ENCODE data around the gene SDHC.
"Not testable (repeated sequence)": the region's sequence is repeated elsewhere in the genome, so short reads cannot be mapped to it uniquely, and the experiment has no call there.

The SDHC gene

GRCh38 chr1:161388639-161389038 lies 74.5 kb downstream of the SDHC start:
- DNase-seq: no peak

GRCh38 chr1:161389158-161389557 lies 75.0 kb downstream of the SDHC start:
- not testable (repeated sequence) for DNase-seq

GRCh38 chr1:161389691-161390558 lies 75.7 kb downstream of the SDHC start:
- peak; percentile 97 for DNase-seq

GRCh38 chr1:161390559-161390858 lies 76.3 kb downstream of the SDHC start:
- no peak for DNase-seq

GRCh38 chr1:161391136-161391535 lies 77.0 kb downstream of the SDHC start:
- not testable (repeated sequence) for DNase-seq

- DNase-seq: no peak
These were observed 77.4 kb downstream of the SDHC start for GRCh38 chr1:161391611-161392010.

- DNase-seq: no peak
These were observed 79.0 kb downstream of the SDHC start for GRCh38 chr1:161393151-161393550.

- not testable (repeated sequence) for DNase-seq
These were observed 82.9 kb downstream of the SDHC start for GRCh38 chr1:161397038-161397437.

GRCh38 chr1:161398900-161399256 lies 84.7 kb downstream of the SDHC start:
- no peak for DNase-seq

GRCh38 chr1:161399257-161399998 lies 85.2 kb downstream of the SDHC start:
- DNase-seq: peak; percentile 98

GRCh38 chr1:161402446-161402845 lies 88.3 kb downstream of the SDHC start:
- no peak for DNase-seq

- DNase-seq: no peak
These were observed 89.9 kb downstream of the SDHC start for GRCh38 chr1:161404051-161404597.

GRCh38 chr1:161406551-161406950 lies 92.4 kb downstream of the SDHC start:
- not testable (repeated sequence) for DNase-seq

GRCh38 chr1:161407451-161407985 lies 93.3 kb downstream of the SDHC start:
- no peak for DNase-seq

GRCh38 chr1:161408429-161409052 lies 94.4 kb downstream of the SDHC start:
- no peak for DNase-seq

GRCh38 chr1:161409848-161410635 lies 95.9 kb downstream of the SDHC start:
- DNase-seq: not testable (repeated sequence)

- peak; percentile 67 for DNase-seq
These were observed 96.4 kb downstream of the SDHC start for GRCh38 chr1:161410636-161410970.
